Measurements from ENCODE around the gene CDK1. TPM values are rescaled to one million over a fixed set of nuclear protein-coding genes. Genes with fewer than 3 reads are reported as not detected.

The CDK1 gene
- total and polyA plus RNA-seq, 2 donors (not counting 3 experiments of a cell fraction or from before 2014, with no cell fraction given) = 19.9 to 70.1 TPM

DNA sequence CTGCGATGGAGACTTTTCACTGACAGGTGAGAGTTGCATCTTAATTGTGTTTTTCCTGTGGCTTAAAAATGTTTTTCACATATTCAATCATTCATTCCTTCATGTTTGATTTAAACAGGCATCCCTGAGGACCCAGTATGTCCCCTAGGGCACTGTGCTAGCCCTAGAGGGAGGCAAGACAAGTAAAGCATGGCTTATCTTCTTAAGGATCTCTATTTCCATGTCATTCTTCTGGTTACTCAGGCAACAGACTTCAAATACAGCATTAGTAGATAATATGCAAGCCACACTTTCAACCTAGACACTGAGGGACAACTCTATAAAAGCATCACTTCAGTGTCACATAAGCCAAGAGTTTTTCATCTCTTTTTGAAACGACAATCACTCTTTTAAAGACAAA is 29.2 kb downstream of the CDK1 start:
- ChIA-PET CTCF (interaction anchor here (1.3 kb wide), 1 partner anchor 39 kb away, joined by 4 read pairs; no protein-coding TSS in a partner anchor), POLR2A (no interaction called here)
- H3K4me2 ChIP-seq (ENCODE audit: insufficient read depth, low read length) = no peak overlapping the region
- no TSS peak for BruUV-seq (replicated peaks)
- no peaks in the 10 kb centered on the region for H3K36me3 ChIP-seq (ENCODE audit: control insufficient read depth in 2 of 2, extremely low read depth in 1 of 2, insufficient read depth in 2 of 2, low read length in 2 of 2)
- DNase-seq (ENCODE audit: low read depth, low spot score) (no peak), FAIRE-seq (no peak)
- no peak overlapping the region for H3K27ac ChIP-seq (ENCODE audit: insufficient read depth, low read depth, low read length)
- intact Hi-C loops (cut with micrococcal nuclease) = no loop called here
- H3K9me3 ChIP-seq (replicated peaks; ENCODE audit: control insufficient read depth, insufficient read depth, low read length) = no peaks in the 10 kb centered on the region
- no peaks in the 10 kb centered on the region for H3K79me2 ChIP-seq (ENCODE audit: control insufficient read depth, insufficient read depth, low read length)
- TF ChIP-seq EZH2 (IDR thresholded peaks at IDR 0.05; ENCODE audit: borderline replicate concordance, low read depth, low read length, severe bottlenecking) = no peak
- no peak for TF ChIP-seq GATA2 (IDR thresholded peaks at IDR 0.05; ENCODE audit: insufficient read depth, insufficient read length, low read depth, low read length)
- no peak for TF ChIP-seq FOS (IDR thresholded peaks at IDR 0.05; ENCODE audit: borderline replicate concordance, insufficient read depth, low read length)
- no peak for TF ChIP-seq MYC (IDR thresholded peaks at IDR 0.05; ENCODE audit: low read depth, low read length)
- TF ChIP-seq JUN (IDR thresholded peaks at IDR 0.05; ENCODE audit: borderline replicate concordance, insufficient read depth, insufficient read length, low read depth) = no peak
- TF ChIP-seq, protein P1, sequence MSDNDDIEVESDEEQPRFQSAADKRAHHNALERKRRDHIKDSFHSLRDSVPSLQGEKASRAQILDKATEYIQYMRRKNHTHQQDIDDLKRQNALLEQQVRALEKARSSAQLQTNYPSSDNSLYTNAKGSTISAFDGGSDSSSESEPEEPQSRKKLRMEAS (IDR thresholded peaks at IDR 0.05; ENCODE audit: insufficient read depth, insufficient read length) = no peak
- TF ChIP-seq, protein P2, sequence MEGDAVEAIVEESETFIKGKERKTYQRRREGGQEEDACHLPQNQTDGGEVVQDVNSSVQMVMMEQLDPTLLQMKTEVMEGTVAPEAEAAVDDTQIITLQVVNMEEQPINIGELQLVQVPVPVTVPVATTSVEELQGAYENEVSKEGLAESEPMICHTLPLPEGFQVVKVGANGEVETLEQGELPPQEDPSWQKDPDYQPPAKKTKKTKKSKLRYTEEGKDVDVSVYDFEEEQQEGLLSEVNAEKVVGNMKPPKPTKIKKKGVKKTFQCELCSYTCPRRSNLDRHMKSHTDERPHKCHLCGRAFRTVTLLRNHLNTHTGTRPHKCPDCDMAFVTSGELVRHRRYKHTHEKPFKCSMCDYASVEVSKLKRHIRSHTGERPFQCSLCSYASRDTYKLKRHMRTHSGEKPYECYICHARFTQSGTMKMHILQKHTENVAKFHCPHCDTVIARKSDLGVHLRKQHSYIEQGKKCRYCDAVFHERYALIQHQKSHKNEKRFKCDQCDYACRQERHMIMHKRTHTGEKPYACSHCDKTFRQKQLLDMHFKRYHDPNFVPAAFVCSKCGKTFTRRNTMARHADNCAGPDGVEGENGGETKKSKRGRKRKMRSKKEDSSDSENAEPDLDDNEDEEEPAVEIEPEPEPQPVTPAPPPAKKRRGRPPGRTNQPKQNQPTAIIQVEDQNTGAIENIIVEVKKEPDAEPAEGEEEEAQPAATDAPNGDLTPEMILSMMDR (IDR thresholded peaks at IDR 0.05; ENCODE audit: extremely low read depth in 1 of 2, insufficient read depth in 1 of 2, low read depth in 1 of 2, low read length in 2 of 2) = no peak
- TF ChIP-seq POLR2AphosphoS5 (IDR thresholded peaks at IDR 0.05; ENCODE audit: insufficient read depth, low read depth, low read length) = no peak
- H3K27me3 ChIP-seq (ENCODE audit: control insufficient read depth in 2 of 2, insufficient read depth in 2 of 2, low read length in 2 of 2) = no peaks in the 10 kb centered on the region
- no peaks in the 10 kb centered on the region for H4K20me1 ChIP-seq (replicated peaks; ENCODE audit: control insufficient read depth, extremely low read depth, insufficient read depth, low read length)
- peaks cover 8% of the 10 kb centered on the region for H3K4me1 ChIP-seq (ENCODE audit: control insufficient read depth, extremely low read depth, insufficient read depth, low read length)
- dilution Hi-C loops (cut with MboI; ENCODE audit: extremely low pct_ligation_motif_present, low sequenced_read_pairs) = no loop called here
- H3K9me1 ChIP-seq (replicated peaks; ENCODE audit: control insufficient read depth, extremely low read depth, insufficient read depth, low read length) = no peaks in the 10 kb centered on the region
- H3K4me3 ChIP-seq (replicated peaks in 1 of 3; ENCODE audit: insufficient read depth in 1 of 3, low read depth in 1 of 3, low read length in 3 of 3) = no peak overlapping the region
- H2AFZ ChIP-seq (ENCODE audit: low read depth, low read length) = no peak overlapping the region
- H3K9ac ChIP-seq (replicated peaks; ENCODE audit: extremely low read depth, insufficient read depth, low read length) = no peak overlapping the region

Measured in endothelial cell of umbilical vein (primary cell).